Fibroblast of skin of scalp (primary cell): ENCODE data around the gene CLK2. TPM values are rescaled to one million over a fixed set of nuclear protein-coding genes. Genes with fewer than 3 reads are reported as not detected.

Source experiments
- DNase-seq: peaks from one replicate; pipeline ENCODE4 v3.0.0-alpha.2; 2013
- polyA plus RNA-seq, 2 experiments: library from polyadenylated mRNA; unstranded; fragments of 120-200 nt; gene quantifications; one replicate each; pipeline ENCODE4 v1.2.1, GENCODE V29; 2013; ENCODE audit not compliant: insufficient read length in 2 of 2

Gene CLK2
- 35.9 TPM for polyA plus RNA-seq (2013, experiment 1 of 2; ENCODE audit: insufficient read length)
- 35.2 TPM for polyA plus RNA-seq (2013, experiment 2 of 2; ENCODE audit: insufficient read length)

GRCh38 chr1:155273343-155274245 lies at the start of gene CLK2:
Gene CLK2, minus strand, starts transcription at chr1:155273504. Its CDS starts 2,527 bp downstream, at chr1:155270977.
- peak; percentile 97 for DNase-seq

- DNase-seq, result peak; percentile 27
These were observed 49.3 kb upstream of the CLK2 start for GRCh38 chr1:155322571-155322952.

- no peak for DNase-seq
These were observed 48.6 kb upstream of the CLK2 start for GRCh38 chr1:155321639-155322503.

- peak; percentile 63 for DNase-seq
These were observed 47.6 kb upstream of the CLK2 start, which contains the start of gene RUSC1 for GRCh38 chr1:155320661-155321617. Gene RUSC1, plus strand, starts transcription at chr1:155320894. Its CDS starts 880 bp downstream, at chr1:155321774.

GRCh38 chr1:155320252-155320651 lies 46.9 kb upstream of the CLK2 start:
- no peak for DNase-seq

GRCh38 chr1:155319536-155319935 lies 46.2 kb upstream of the CLK2 start:
- no peak for DNase-seq

GRCh38 chr1:155318082-155318481 lies 44.8 kb upstream of the CLK2 start:
- DNase-seq, result no peak

- DNase-seq, result no peak
These were observed 43.6 kb upstream of the CLK2 start for GRCh38 chr1:155316922-155317321.

- no peak for DNase-seq
These were observed 40.0 kb upstream of the CLK2 start for GRCh38 chr1:155313261-155313660.

GRCh38 chr1:155309423-155310021 lies 36.2 kb upstream of the CLK2 start:
- peak; percentile 11 for DNase-seq

- peak; percentile 99 for DNase-seq
These were observed 35.5 kb upstream of the CLK2 start, which contains the start of gene FDPS for GRCh38 chr1:155308493-155309422. Gene FDPS, plus strand, starts transcription at chr1:155308866. Its CDS starts 924 bp downstream, at chr1:155309790.

GRCh38 chr1:155307247-155307740 lies 34.0 kb upstream of the CLK2 start:
- peak; percentile 63 for DNase-seq

- DNase-seq, result peak; percentile 75
These were observed 32.6 kb upstream of the CLK2 start for GRCh38 chr1:155305881-155306391.

- no peak for DNase-seq
These were observed 31.3 kb upstream of the CLK2 start for GRCh38 chr1:155304558-155305063.

- DNase-seq, result no peak
These were observed 28.1 kb upstream of the CLK2 start, which contains the start of gene PKLR for GRCh38 chr1:155301342-155301841. Gene PKLR, minus strand, starts transcription at chr1:155301438. Its CDS starts 43 bp downstream, at chr1:155301395.

- no peak for DNase-seq
These were observed 27.4 kb upstream of the CLK2 start for GRCh38 chr1:155300553-155301329.

GRCh38 chr1:155300024-155300423 lies 26.7 kb upstream of the CLK2 start:
- no peak for DNase-seq

- no peak for DNase-seq
These were observed 24.1 kb upstream of the CLK2 start for GRCh38 chr1:155297384-155297783.
